IMR-90 (cell line): ENCODE results near the gene SDK1. TPM values are rescaled to one million over a fixed set of nuclear protein-coding genes. Genes with fewer than 3 reads are reported as not detected.

Source experiments
- ATAC-seq: fragments of 200-7000 bp; cut with Tn5 transposase; 2 replicates; pipeline ENCODE4 v1.9.1; 2020; ENCODE audit warnings: low read depth, mild to moderate bottlenecking, moderate library complexity
- BruUV-seq: library from RNA; stranded (reverse); fragments of 400-500 nt; replicated peaks from 2 replicates; lab custom pipeline; 2021; lab: Mats Ljungman, UMichigan
- CTCF ChIA-PET: fragments of 300-600 bp; formaldehyde crosslinking; extraction: SDS; loops from one replicate; lab custom pipeline; 2021; ENCODE audit warnings: antibody characterized with exemption; lab: Yijun Ruan, JAX
- POLR2A ChIA-PET: fragments of 300-600 bp; sonication (Branson Sonifier 250); formaldehyde crosslinking; loops from one replicate; lab custom pipeline; 2022; ENCODE audit warnings: antibody characterized with exemption; ENCODE audit not compliant: unreplicated experiment; lab: Charles Lee
- DNase-seq: peaks from one replicate; pipeline ENCODE4 v3.0.0; 2013
- H2AFZ ChIP-seq: replicated peaks from 2 replicates; pipeline ENCODE3; 2013; ENCODE audit warnings: low read length, mild to moderate bottlenecking; ENCODE audit not compliant: poor library complexity
- H2AK5ac ChIP-seq: 2 replicates; pipeline ENCODE4 v1.6.1; 2013; ENCODE audit warnings: low read depth, low read length, inconsistent platforms
- H2AK9ac ChIP-seq: replicated peaks from 2 replicates; pipeline ENCODE3; 2013; ENCODE audit warnings: mild to moderate bottlenecking, low read depth, low read length, moderate library complexity; ENCODE audit not compliant: poor library complexity
- H2BK120ac ChIP-seq: 2 replicates; pipeline ENCODE4 v1.6.1; 2013; ENCODE audit warnings: low read depth, low read length, inconsistent platforms
- H2BK15ac ChIP-seq: 3 replicates; pipeline ENCODE4 v1.6.1; 2013; ENCODE audit warnings: low read depth, low read length, inconsistent platforms
- H2BK20ac ChIP-seq: 2 replicates; pipeline ENCODE4 v1.6.1; 2013; ENCODE audit warnings: low read depth, mild to moderate bottlenecking, inconsistent platforms, low read length, moderate library complexity
- H2BK5ac ChIP-seq: 2 replicates; pipeline ENCODE4 v1.6.1; 2013; ENCODE audit warnings: mild to moderate bottlenecking, low read depth, low read length, inconsistent platforms; ENCODE audit not compliant: poor library complexity, severe bottlenecking
- H3K14ac ChIP-seq: replicated peaks from 2 replicates; pipeline ENCODE4 v1.6.1; 2013; ENCODE audit warnings: low read depth, low read length, inconsistent platforms
- H3K18ac ChIP-seq: 2 replicates; pipeline ENCODE4 v1.6.1; 2013; ENCODE audit warnings: low read depth, low read length, control low read depth
- H3K23ac ChIP-seq: 2 replicates; pipeline ENCODE4 v1.6.1; 2013; ENCODE audit warnings: low read depth, low read length, inconsistent platforms
- H3K27ac ChIP-seq: 2 replicates; pipeline ENCODE4 v1.5.1; 2013; ENCODE audit warnings: mild to moderate bottlenecking, control low read depth, low read length; ENCODE audit not compliant: insufficient read depth
- H3K27me3 ChIP-seq: 2 replicates; pipeline ENCODE4 v1.6.1; 2013; ENCODE audit warnings: low read length; ENCODE audit not compliant: control insufficient read depth, insufficient read depth
- H3K36me3 ChIP-seq: 2 replicates; pipeline ENCODE4 v1.6.1; 2013; ENCODE audit warnings: low read length, mixed read lengths; ENCODE audit not compliant: control insufficient read depth, insufficient read depth
- H3K4ac ChIP-seq: 2 replicates; pipeline ENCODE4 v1.6.1; 2013; ENCODE audit warnings: low read depth, low read length, inconsistent platforms
- H3K4me1 ChIP-seq: 2 replicates; pipeline ENCODE4 v1.6.1; 2013; ENCODE audit warnings: low read length, mixed read lengths; ENCODE audit not compliant: control insufficient read depth, insufficient read depth
- H3K4me2 ChIP-seq: 2 replicates; pipeline ENCODE4 v1.6.1; 2013; ENCODE audit warnings: low read depth, mild to moderate bottlenecking, control low read depth, low read length, moderate library complexity
- H3K4me3 ChIP-seq: 2 replicates; pipeline ENCODE4 v1.5.1; 2013; ENCODE audit warnings: low read depth, mild to moderate bottlenecking, control low read depth, low read length, moderate library complexity; ENCODE audit not compliant: insufficient read depth
- H3K56ac ChIP-seq: 2 replicates; pipeline ENCODE4 v1.6.1; 2013; ENCODE audit warnings: low read length, inconsistent platforms; ENCODE audit not compliant: insufficient read depth; ENCODE audit errors: extremely low read depth
- H3K79me1 ChIP-seq, 2 experiments: 2 replicates each; pipeline ENCODE4 v1.6.1; 2013; ENCODE audit warnings: low read length in 2 of 2, inconsistent platforms in 1 of 2, low read depth in 1 of 2
- H3K9ac ChIP-seq: 2 replicates; pipeline ENCODE4 v1.6.1; 2013; ENCODE audit warnings: low read depth, low read length, control low read depth
- H3K9me1 ChIP-seq: 2 replicates; pipeline ENCODE4 v1.6.1; 2013; ENCODE audit warnings: low read length, inconsistent platforms; ENCODE audit not compliant: insufficient read depth
- H3K9me3 ChIP-seq: 2 replicates; pipeline ENCODE4 v1.6.1; 2013; ENCODE audit warnings: low read length; ENCODE audit not compliant: control insufficient read depth, insufficient read depth
- H4K20me1 ChIP-seq: 2 replicates; pipeline ENCODE4 v1.6.1; 2013; ENCODE audit warnings: low read length, inconsistent platforms; ENCODE audit not compliant: insufficient read depth
- H4K5ac ChIP-seq: 2 replicates; pipeline ENCODE4 v1.6.1; 2013; ENCODE audit warnings: mild to moderate bottlenecking, low read depth, low read length, control low read depth
- H4K8ac ChIP-seq, 2 experiments: 2 replicates each; pipeline ENCODE4 v1.6.1; 2013; ENCODE audit warnings: low read depth in 2 of 2, low read length in 2 of 2, control low read depth in 1 of 2, inconsistent platforms in 1 of 2
- H4K91ac ChIP-seq: 2 replicates; pipeline ENCODE4 v1.6.1; 2013; ENCODE audit warnings: low read depth, low read length, inconsistent platforms; ENCODE audit not compliant: insufficient read depth
- CEBPB ChIP-seq: IDR thresholded peaks from 2 replicates; pipeline ENCODE4 v1.6.1; 2012; ENCODE audit warnings: low read depth, low read length, improper control_type of control experiment
- CHD1 ChIP-seq: IDR thresholded peaks from 2 replicates; pipeline ENCODE4 v1.6.1; 2012; ENCODE audit warnings: low read depth, low read length, improper control_type of control experiment
- NFE2L2 ChIP-seq: fragments of 150-350 bp; IDR thresholded peaks from 2 replicates; pipeline ENCODE4 v1.6.1; 2016; ENCODE audit warnings: low read depth, mild to moderate bottlenecking, low read length
- RAD21 ChIP-seq: IDR thresholded peaks from 2 replicates; pipeline ENCODE4 v1.6.1; 2012; ENCODE audit warnings: low read length, improper control_type of control experiment
- WGBS, 2 experiments: methylation state at CpG; one replicate each; pipeline versions ENCODE4 v1.1.5 to v1.1.7; 2013; ENCODE audit warnings: missing lambda C conversion rate in 2 of 2; ENCODE audit not compliant: insufficient read length in 1 of 2; ENCODE audit errors: extremely low coverage in 2 of 2; 5-methylcytosine and 5-hydroxymethylcytosine counted together
- dilution Hi-C: fragments of 300-500 bp; cut with HindIII; formaldehyde crosslinking; loops from one replicate; pipeline ENCODE4 v1.14.3; 2018; ENCODE audit warnings: low sequenced_read_pairs; ENCODE audit not compliant: unreplicated experiment
- in situ Hi-C: fragments of 300-500 bp; cut with MboI; formaldehyde crosslinking; loops from 3 replicates; pipeline ENCODE4 v1.14.3; 2019; ENCODE audit warnings: low sequenced_read_pairs, inconsistent platforms, mixed read lengths
- intact Hi-C: fragments of 100-400 bp; cut with micrococcal nuclease; formaldehyde crosslinking; loops from 2 replicates; pipeline ENCODE4 v1.10.0; 2022
- polyA plus RNA-seq, 3 experiments: library from polyadenylated mRNA; depleted of rRNA; stranded (reverse); fragments of >200 nt; gene quantifications; 2 replicates each; pipeline ENCODE4 v1.2.3, GENCODE V29; 2012; ENCODE audit warnings: low replicate concordance in 1 of 3
- total RNA-seq: library from RNA; depleted of rRNA; stranded (reverse); fragments of >200 nt; gene quantifications from 2 replicates; pipeline ENCODE4 v1.2.3, GENCODE V29; 2012
- TF ChIP-seq, protein P1 (sequence below): fragments of 150-350 bp; IDR thresholded peaks from 2 replicates; pipeline ENCODE4 v1.6.1; 2016; ENCODE audit warnings: low read depth, mild to moderate bottlenecking, low read length, moderate library complexity, borderline replicate concordance

Gene SDK1
- total and polyA plus RNA-seq, 2 of the 4 experiments (the other 2 are of a cell fraction) = 1.5 to 1.6 TPM

DNA sequence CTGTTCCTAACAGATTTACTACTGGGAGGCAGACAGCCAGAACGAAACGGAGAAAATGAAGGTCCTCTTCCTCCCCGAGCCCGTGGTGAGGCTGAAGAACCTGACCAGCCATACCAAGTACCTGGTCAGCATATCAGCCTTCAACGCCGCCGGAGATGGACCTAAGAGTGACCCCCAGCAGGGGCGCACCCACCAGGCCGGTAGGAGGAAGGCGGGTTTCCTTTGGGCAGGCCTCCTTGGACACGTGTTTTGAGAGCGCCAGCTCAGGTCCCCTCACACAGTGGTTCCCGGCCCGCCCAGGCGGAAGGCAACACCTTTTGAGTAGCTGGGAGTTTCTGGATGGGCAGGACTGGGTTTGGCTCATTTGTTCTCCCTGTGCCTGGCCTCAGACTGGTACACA is 907.0 kb downstream of the SDK1 start:
- Histone ChIP-seq H3K4me1 (no peaks in the 10 kb centered on the region), H3K27me3 (no peaks in the 10 kb centered on the region), H2AK9ac (no peak overlapping the region), H2BK20ac (no peak overlapping the region), H4K91ac (no peak overlapping the region), H4K5ac (no peak overlapping the region), H3K79me1 (no peaks in the 10 kb centered on the region), H2AK5ac (no peak overlapping the region), H3K18ac (no peak overlapping the region), H3K4ac (no peak overlapping the region), H3K27ac (no peak overlapping the region), H3K23ac (no peak overlapping the region), H3K36me3 (no peaks in the 10 kb centered on the region), H2AFZ (no peak overlapping the region), H2BK5ac (no peak overlapping the region), H3K9me3 (peaks cover 26% of the 10 kb centered on the region), H2BK120ac (no peak overlapping the region), H3K9ac (no peak overlapping the region), H4K8ac (no peak overlapping the region), H3K56ac (no peak overlapping the region), H3K4me3 (no peak overlapping the region), H3K4me2 (no peak overlapping the region), H4K20me1 (no peaks in the 10 kb centered on the region), H2BK15ac (no peak overlapping the region), H3K14ac (no peak overlapping the region), H3K9me1 (no peaks in the 10 kb centered on the region)
- DNase-seq = no peak
- no peak for ATAC-seq
- POLR2A ChIA-PET = no interaction called here
- dilution Hi-C loops (no loop called here), intact Hi-C loops (no loop called here), in situ Hi-C loops (no loop called here)
- TF ChIP-seq CEBPB (no peak), RAD21 (no peak), CHD1 (no peak), NFE2L2 (no peak)
- TF ChIP-seq, protein P1, sequence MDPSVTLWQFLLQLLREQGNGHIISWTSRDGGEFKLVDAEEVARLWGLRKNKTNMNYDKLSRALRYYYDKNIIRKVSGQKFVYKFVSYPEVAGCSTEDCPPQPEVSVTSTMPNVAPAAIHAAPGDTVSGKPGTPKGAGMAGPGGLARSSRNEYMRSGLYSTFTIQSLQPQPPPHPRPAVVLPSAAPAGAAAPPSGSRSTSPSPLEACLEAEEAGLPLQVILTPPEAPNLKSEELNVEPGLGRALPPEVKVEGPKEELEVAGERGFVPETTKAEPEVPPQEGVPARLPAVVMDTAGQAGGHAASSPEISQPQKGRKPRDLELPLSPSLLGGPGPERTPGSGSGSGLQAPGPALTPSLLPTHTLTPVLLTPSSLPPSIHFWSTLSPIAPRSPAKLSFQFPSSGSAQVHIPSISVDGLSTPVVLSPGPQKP = no peak
- 96% methylated on average over 4 of the region's 15 CpGs; no CpG with 5 or more reads in 1 of the 2 experiments for WGBS, 2 experiments
- BruUV-seq = no TSS peak
- CTCF ChIA-PET = no interaction called here
